ENCODE data around the gene DHRSX.

The DHRSX gene

GRCh38 chrX:2176733-2177132 is 324.0 kb downstream of the DHRSX start:
- POLR2A ChIA-PET: no interaction called here
- TF ChIP-seq, protein P1, sequence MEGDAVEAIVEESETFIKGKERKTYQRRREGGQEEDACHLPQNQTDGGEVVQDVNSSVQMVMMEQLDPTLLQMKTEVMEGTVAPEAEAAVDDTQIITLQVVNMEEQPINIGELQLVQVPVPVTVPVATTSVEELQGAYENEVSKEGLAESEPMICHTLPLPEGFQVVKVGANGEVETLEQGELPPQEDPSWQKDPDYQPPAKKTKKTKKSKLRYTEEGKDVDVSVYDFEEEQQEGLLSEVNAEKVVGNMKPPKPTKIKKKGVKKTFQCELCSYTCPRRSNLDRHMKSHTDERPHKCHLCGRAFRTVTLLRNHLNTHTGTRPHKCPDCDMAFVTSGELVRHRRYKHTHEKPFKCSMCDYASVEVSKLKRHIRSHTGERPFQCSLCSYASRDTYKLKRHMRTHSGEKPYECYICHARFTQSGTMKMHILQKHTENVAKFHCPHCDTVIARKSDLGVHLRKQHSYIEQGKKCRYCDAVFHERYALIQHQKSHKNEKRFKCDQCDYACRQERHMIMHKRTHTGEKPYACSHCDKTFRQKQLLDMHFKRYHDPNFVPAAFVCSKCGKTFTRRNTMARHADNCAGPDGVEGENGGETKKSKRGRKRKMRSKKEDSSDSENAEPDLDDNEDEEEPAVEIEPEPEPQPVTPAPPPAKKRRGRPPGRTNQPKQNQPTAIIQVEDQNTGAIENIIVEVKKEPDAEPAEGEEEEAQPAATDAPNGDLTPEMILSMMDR (IDR thresholded peaks at IDR 0.05; ENCODE audit: insufficient read depth, low read length, missing control alignments): no peak
- DNase-seq (ENCODE audit: low read depth, low spot score): no peak
- no peak overlapping the region for H3K4me3 ChIP-seq (ENCODE audit: low read depth, low read length)
- CTCF ChIA-PET: no interaction called here

DNA sequence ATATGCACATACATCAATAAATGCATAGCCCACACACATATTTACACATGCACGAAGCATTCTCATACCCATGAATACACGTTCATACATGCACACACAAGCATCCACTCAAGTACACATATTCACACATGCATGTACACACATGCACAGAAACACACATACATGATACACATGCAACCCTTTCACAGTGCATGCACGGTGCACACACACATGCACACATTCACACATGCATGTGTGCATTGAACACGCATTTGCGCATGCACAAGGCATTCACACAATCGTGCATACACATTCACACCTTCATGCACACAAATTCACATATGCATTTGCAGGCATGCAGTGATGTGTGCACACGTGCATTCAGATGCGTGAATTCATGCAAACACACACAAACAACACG is 324.5 kb downstream of the DHRSX start:
- no peak for DNase-seq (ENCODE audit: low read depth, low spot score)
- H3K4me3 ChIP-seq (ENCODE audit: low read depth, low read length): no peak overlapping the region
- TF ChIP-seq, protein P1 (IDR thresholded peaks at IDR 0.05; ENCODE audit: insufficient read depth, low read length, missing control alignments): no peak
- POLR2A ChIA-PET: no interaction called here
- CTCF ChIA-PET: no interaction called here

DNA sequence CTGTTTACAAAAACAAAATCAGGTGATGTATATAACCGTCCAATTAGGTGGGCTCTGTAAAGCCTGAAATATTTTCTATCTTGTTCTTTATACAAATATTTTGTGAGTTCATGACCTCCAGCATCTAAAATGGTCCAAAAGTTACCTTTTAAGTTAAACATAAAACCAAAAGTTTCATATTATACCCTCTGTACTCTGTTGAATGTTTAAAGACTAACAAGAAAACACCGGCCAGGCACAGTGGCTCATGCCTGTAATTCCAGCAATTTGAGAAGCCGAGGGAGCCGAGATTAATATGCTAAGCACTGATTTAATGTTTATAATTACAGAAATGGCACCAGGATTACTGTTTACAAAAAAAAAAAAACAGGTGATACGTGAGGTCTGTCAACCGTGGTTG is 328.4 kb downstream of the DHRSX start:
- CTCF ChIA-PET: no interaction called here

More for the DNA sequence above, 328.4 kb downstream of the DHRSX start:
- POLR2A ChIA-PET: no interaction called here
- H3K4me3 ChIP-seq (ENCODE audit: low read depth, low read length): no peak overlapping the region
- no peak for DNase-seq (ENCODE audit: low read depth, low spot score)
- TF ChIP-seq, protein P1 (IDR thresholded peaks at IDR 0.05; ENCODE audit: insufficient read depth, low read length, missing control alignments): no peak
